ENCODE results near the gene RNF7. TPM values are rescaled to one million over a fixed set of nuclear protein-coding genes. Genes with fewer than 3 reads are reported as not detected.
"Not testable (repeated sequence)": the region's sequence is repeated elsewhere in the genome, so short reads cannot be mapped to it uniquely, and the experiment has no call there.

The RNF7 gene
- 100 to 1,000 TPM in 3 of 4 donors, 10 to 100 TPM in 1; 96.8 to 142 (median 113) TPM for polyA plus RNA-seq (ENCODE audit: insufficient read length in 4 of 4)

GRCh38 chr3:141738022-141738890 is at the start of gene RNF7:
Gene RNF7 (plus strand): TSS chr3:141738298. CDS start chr3:141738342, 44 bp downstream.
- DNase-seq (ENCODE audit: low read depth in 4 of 4, low spot score in 2 of 4): peak; percentile 86 to 92 (median 89)

GRCh38 chr3:141690431-141691072 is 47.5 kb upstream of the RNF7 start:
- DNase-seq (ENCODE audit: low read depth in 4 of 4, low spot score in 2 of 4): no peak

GRCh38 chr3:141691471-141691870 is 46.6 kb upstream of the RNF7 start:
- not testable (repeated sequence) for DNase-seq (ENCODE audit: low read depth in 4 of 4, low spot score in 2 of 4)

- DNase-seq (ENCODE audit: low read depth in 4 of 4, low spot score in 2 of 4): not testable (repeated sequence)
These were observed 45.1 kb upstream of the RNF7 start for GRCh38 chr3:141692973-141693372.

DNA sequence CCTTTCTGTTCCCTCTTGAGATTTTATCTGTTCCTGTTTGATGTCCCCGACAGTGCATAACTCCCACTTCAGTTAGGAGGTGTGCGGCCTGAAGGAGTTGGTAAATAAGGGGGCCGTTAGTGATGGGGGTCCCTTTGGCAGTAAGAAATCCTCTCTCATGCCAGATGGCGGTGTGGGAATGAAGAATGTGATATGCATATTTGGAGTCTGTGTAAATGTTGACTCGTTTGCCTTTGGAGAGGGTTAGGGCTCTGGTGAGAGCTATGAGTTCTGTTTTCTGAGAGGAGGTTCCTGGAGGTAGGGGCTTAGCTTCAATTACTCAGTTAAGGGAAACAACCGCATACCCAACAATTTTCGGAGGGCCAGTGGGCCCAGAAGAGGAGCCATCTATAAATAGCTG is 38.8 kb upstream of the RNF7 start:
- no peak for DNase-seq (ENCODE audit: low read depth in 4 of 4, low spot score in 2 of 4)

- DNase-seq (ENCODE audit: low read depth in 4 of 4, low spot score in 2 of 4): no peak
These were observed 38.2 kb upstream of the RNF7 start for GRCh38 chr3:141699897-141700296.

DNA sequence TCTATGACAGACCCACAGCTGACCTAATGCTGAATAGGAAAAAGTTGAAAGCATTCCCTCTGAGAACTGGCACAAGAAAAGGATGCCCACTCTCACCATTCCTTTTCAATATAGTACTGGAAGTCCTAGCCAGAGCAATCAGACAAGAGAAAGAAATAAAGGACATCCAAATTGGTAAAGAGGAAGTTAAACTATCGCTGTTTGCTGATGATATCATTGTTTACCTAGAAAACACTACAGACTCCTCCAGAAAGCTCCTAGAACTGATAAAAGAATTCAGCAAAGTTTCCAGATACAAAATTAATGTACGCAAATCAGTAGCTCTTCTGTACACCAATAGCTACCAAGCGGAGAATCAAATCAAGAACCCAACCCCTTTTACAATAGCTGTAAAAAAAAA is 34.7 kb upstream of the RNF7 start:
- DNase-seq (ENCODE audit: low read depth in 4 of 4, low spot score in 2 of 4): not testable (repeated sequence)

DNA sequence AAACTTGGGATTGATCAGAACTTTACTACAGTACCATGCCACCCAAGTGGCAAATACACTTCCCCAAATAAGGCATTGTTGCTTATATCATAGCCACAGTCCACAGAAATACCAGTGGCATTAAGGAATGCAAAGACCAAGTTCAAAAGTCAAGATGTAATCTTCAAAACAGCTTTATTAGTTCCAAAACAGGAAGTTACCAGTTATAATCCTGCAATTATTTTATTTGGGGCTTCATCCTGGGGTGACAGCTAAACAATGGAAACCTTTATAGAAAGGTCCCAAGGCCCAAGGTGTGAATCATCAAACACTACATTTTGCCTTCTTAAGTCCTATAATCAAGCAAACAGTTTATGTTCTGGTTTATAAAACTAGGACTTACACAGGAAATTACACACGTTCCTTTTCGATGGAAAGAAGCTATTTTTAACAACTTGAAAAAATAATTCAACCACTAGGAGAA is 30.3 kb upstream of the RNF7 start:
- DNase-seq (ENCODE audit: low read depth in 4 of 4, low spot score in 2 of 4): no peak

- no peak for DNase-seq (ENCODE audit: low read depth in 4 of 4, low spot score in 2 of 4)
These were observed 29.7 kb upstream of the RNF7 start for GRCh38 chr3:141708367-141708766.

GRCh38 chr3:141709126-141709770 is 28.9 kb upstream of the RNF7 start:
- DNase-seq (ENCODE audit: low read depth in 4 of 4, low spot score in 2 of 4): no peak

DNA sequence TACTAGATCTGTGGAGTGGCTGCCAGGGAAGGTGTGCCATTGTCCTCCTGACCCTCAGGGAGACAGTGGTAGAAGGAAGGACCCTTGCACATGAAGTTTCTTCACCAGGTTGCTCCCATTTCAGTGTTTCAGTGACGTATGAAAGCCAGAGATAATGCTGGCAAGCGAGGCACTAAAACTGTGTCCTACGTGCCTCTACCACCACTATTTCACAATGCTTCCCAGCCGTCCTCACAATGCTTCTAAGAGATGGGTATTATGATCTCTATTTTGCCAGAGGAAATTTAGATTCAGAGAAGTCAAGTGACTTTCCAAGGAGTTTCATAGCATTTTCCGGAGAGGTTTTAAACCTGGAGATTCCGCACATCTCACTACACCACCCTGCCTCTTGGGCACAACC is 28.0 kb upstream of the RNF7 start:
- no peak for DNase-seq (ENCODE audit: low read depth in 4 of 4, low spot score in 2 of 4)

DNA sequence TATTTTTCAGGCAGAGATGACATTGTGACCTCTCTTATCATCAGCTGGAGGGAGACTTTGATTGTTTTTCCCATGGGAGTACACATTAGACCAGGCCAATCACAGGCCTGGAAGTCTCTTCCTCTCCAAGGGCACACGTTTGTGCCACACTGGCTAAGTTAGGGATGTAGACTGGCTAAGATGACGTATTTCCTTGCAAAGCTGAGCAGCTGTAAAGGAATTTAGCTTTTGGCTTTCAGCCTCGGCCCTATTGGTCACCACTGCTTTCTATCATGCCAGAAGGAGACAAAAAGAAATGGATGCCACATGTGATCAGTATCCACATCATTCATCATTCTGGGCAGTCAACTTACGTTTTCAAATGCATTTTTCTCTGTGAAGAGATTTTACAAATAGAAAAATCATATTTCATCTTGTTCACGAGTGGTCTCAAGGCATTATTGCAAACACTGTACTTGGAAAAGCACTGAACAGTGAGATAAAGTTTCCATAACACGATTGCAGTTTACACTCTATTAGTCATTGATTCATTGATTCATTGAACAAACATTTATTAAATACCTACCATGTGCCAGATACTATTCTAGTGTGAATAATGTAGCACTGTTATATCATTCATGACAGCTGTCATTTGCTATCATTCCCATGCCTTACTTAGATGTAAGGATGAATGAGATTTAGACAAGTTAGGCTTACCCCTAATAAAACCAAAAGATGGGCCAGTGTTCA is 27.0 kb upstream of the RNF7 start:
- DNase-seq (ENCODE audit: low read depth in 4 of 4, low spot score in 2 of 4): no peak

- DNase-seq (ENCODE audit: low read depth in 4 of 4, low spot score in 2 of 4): no peak
These were observed 23.4 kb upstream of the RNF7 start for GRCh38 chr3:141714671-141715070.

DNA sequence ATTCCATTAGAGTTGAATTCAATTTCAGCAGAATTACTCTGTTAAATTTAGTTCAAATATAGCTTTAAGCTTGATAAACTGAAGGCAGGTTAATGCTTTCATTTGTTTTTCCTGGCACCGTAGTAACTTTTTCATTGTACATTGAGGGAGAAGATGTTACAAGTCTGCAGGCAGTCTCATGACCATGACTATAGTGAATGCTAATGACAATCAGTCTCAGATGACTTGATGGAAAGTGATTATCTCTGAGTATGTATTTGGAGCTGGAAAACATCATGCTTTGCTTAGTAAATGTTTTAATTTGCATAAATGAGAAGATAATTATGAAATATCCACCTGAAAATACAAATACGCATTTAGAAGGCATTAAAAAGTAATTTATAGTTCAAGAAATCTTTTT is 16.0 kb upstream of the RNF7 start:
- no peak for DNase-seq (ENCODE audit: low read depth in 4 of 4, low spot score in 2 of 4)

DNA sequence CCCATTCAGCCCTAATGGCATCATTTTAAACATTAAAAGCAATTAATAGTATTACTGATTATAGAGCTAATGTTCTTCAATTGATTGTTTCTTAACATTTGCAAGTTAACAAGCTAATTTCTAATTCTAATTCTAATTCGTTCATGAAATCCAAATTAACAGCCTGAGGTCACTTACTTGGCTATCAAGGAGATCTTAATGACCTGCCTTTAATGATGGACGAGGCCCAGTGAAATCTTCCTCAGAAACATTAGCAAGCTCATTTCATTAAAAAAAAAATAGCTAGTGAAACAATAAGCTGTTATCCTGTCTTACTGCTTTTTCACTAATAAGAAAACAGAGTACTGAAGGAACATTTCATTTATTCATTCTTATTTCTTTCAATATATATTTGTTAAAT is 15.4 kb upstream of the RNF7 start:
- no peak for DNase-seq (ENCODE audit: low read depth in 4 of 4, low spot score in 2 of 4)

DNA sequence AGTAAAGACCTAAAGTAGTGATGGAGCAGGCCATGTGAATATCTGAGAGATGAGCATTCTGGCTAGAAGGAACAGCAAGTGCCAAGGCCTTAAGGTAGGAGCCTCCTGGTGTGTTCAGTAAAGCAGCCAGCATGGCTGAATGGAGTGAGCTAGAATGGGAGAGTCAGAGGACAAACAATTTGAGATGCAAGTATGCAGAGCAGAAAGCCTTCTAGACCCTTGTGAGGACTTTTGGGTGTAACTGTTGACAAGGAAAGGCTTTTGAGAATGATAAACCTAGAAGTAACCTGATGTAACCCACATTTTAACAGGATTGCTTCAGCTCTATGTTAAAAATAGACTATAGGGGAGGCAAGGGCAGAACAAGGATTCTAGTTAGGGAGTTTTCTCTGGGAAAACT is 14.8 kb upstream of the RNF7 start:
- DNase-seq (ENCODE audit: low read depth in 4 of 4, low spot score in 2 of 4): no peak

DNA sequence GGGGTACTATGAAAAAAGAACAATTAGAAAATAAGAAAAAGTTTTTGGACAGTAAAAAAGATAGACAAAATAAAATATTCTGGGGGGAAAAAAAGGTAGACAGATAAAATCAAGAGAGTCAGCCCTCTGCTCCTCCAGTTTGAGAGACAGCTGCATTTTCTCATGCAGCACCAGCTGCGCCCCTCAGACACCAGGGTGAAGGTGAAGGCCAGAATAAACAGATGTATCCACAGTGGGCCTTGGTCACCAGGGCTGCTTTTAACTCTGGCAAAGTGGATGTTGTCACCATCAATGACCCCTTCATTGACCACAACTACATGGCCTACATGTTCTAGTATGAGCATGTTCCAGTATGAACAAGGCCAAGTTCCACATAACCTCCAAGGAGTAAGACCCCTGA is 13.9 kb upstream of the RNF7 start:
- no peak for DNase-seq (ENCODE audit: low read depth in 4 of 4, low spot score in 2 of 4)

DNA sequence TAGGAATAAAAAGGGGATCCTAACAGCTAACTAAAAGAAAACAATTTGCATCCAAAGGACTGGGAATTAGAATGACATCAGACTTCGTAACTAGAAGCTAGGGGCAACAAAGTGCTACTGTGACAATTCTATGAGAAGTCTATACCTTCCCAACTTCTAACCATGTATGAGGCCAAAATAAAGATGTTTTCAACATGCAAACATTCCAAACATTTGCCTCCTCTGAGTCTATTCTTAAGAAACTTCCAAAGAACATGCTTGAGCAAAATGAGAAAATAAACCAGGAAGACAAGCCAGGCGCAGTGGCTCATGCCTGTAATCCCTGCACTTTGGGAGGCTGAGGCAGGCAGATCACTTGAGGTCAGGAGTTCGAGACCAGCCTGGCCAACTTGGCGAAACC is 13.1 kb upstream of the RNF7 start:
- no peak for DNase-seq (ENCODE audit: low read depth in 4 of 4, low spot score in 2 of 4)

- no peak for DNase-seq (ENCODE audit: low read depth in 4 of 4, low spot score in 2 of 4)
These were observed 11.6 kb upstream of the RNF7 start for GRCh38 chr3:141726483-141726882.

- DNase-seq (ENCODE audit: low read depth in 4 of 4, low spot score in 2 of 4): no peak
These were observed 9.7 kb upstream of the RNF7 start for GRCh38 chr3:141728355-141728892.

Data from left renal cortex interstitium (tissue), 4 donors.